Skin epidermis (tissue), 12 donors: Measurements from ENCODE around the gene MACO1.
A peak's percentile ranks its signal among the peaks of the same experiment; 100 is the strongest.

Experiments used
- H3K27ac ChIP-seq, 21 experiments: fragments of 200-600 bp; sonication (generic) in 11 of 21; one replicate each; pipeline ENCODE4 v1.5.0; 2020; ENCODE audit warnings: mild to moderate bottlenecking in 3 of 21, inconsistent platforms in 2 of 21, moderate library complexity in 2 of 21
- H3K4me3 ChIP-seq, 7 experiments: fragments of 200-600 bp; sonication (generic) in 2 of 7; one replicate each; pipeline ENCODE4 v1.5.0; 2020; ENCODE audit warnings: inconsistent platforms in 2 of 7, mild to moderate bottlenecking in 2 of 7, moderate library complexity in 1 of 7

MACO1 gene

GRCh38 chr1:25478633-25479032, 47.9 kb downstream of the MACO1 start:
- no peak overlapping the region for H3K4me3 ChIP-seq

GRCh38 chr1:25481625-25482024, 50.9 kb downstream of the MACO1 start:
- Histone ChIP-seq H3K4me3 (no peak overlapping the region), H3K27ac (no peak overlapping the region)

More at GRCh38 chr1:25478633-25479032, 47.9 kb downstream of the MACO1 start:
- peak overlapping the region in 2 of 21 experiments; percentile 7 for H3K27ac ChIP-seq

GRCh38 chr1:25482211-25482610, 51.5 kb downstream of the MACO1 start:
- no peak overlapping the region for H3K27ac ChIP-seq
- no peak overlapping the region for H3K4me3 ChIP-seq

DNA sequence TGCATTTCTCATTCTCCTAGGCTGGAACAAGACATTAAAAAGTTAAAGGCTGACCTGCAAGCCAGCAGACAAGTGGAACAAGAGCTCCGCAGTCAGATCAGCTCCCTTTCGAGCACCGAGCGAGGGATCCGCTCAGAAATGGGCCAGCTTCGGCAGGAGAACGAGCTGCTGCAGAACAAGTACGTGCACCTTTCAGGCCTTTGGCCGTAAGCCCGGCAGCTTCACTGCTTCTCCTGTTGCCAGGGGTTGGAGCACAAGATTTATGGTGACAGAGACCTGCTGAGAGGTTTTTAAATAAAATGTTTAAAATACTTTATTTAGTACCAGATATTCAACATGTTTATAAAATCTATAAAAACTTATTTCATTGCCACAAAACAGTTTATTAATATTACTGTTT, 53.4 kb downstream of the MACO1 start:
- peak overlapping the region in 1 of 21 experiments; percentile 23 for H3K27ac ChIP-seq
- no peak overlapping the region for H3K4me3 ChIP-seq

- no peak overlapping the region for H3K4me3 ChIP-seq
- no peak overlapping the region for H3K27ac ChIP-seq
These were observed 53.8 kb downstream of the MACO1 start for GRCh38 chr1:25484533-25484932.

DNA sequence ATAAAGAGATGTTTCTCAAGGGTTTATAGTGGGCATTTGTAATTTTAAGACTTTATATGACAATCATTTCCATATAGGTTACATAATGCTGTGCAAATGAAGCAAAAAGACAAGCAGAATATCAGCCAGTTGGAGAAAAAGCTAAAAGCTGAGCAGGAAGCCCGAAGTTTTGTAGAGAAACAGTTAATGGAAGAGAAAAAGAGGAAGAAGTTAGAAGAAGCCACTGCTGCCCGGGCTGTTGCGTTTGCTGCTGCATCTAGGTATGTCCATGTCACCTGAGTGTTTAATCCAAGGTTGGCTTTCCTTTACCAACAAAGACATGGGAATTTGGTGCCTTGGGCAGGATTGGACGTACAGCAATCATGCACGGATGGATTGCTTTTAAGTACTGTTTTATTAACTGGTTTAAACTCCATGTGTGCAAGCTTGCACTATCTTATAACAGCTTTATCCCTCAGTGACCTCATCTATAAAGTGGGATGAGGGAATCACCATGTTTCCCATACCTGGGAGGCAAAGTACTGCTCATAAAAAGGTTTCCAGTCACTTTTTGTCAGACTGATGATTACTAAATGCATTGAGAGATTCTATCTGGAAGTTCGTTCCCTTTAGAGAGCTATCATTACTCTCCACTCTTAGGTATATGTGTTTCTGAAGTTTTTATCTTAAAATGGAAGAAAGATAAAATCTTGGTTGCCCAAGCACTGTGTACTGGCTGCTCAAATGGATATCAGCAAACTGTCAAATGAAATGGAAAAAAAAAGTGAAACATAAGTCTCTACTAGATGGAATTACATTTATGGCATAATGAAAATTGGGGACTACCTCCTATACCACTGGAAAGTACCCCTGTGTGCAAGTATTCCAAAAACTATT, 55.1 kb downstream of the MACO1 start:
- H3K4me3 ChIP-seq, result no peak overlapping the region
- H3K27ac ChIP-seq, result no peak overlapping the region

DNA sequence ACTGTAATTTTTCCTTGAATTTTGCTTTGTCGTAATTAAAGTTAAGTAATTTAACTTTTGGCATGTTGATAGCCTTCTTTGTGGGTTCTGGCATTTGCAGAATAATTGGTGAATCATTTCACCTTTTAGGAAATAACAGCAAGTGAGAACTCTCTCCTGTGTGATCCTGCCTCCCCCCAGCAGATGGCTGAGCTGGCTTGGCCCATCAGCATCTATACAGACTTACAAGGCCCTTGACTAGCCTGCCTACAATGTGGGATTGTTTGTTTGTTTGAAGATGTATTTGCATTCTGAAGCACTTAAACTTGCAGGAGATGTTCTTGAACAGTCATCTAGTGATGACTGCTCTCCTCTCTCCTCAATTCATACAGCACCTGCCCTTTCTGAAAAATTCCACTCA, 55.9 kb downstream of the MACO1 start:
- Histone ChIP-seq H3K4me3 (no peak overlapping the region), H3K27ac (no peak overlapping the region)

GRCh38 chr1:25487628-25488027, 56.9 kb downstream of the MACO1 start:
- Histone ChIP-seq H3K4me3 (no peak overlapping the region), H3K27ac (no peak overlapping the region)

DNA sequence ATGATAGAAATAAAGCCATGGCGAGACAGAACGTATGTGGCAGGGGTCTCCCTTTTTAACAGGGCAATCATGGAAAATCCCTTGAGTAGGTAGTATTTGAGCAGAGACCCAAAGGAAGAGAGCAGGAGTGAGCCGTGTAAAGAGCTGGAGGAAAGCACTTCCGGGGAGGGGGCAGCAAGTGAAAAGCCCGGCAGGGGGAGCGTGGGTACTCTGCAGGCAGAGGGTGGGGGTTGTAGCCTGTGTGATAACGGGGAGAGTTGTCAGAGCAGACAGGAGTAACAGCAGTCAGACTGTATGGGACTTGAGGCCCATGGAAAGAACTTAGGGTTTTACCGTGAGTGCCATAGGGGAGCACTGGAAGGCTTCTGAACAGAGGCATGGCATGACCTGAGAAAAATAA, 61.6 kb downstream of the MACO1 start:
- H3K27ac ChIP-seq, result peak overlapping the region in 1 of 21 experiments; percentile 6
- H3K4me3 ChIP-seq, result no peak overlapping the region

DNA sequence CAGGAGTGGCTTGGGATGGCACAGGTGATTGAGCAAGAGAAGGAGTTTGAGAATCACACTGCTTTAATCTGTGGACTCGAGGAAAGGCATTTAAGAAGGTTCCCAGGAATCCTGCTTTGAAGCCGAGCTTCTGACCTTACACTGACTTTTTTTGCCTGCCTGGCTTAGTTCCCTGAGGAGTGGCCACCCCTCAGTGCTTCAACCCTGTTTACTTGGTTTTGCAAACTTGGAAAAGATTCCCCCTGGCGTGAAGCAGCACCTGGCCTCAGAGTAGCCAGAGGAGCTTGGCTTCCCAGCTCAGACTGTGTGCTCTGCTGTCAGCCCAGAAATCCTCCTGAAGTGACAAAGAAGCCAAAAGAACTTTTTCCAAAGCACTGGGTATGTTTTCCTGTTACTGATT, 64.3 kb downstream of the MACO1 start:
- H3K27ac ChIP-seq, result no peak overlapping the region
- H3K4me3 ChIP-seq, result no peak overlapping the region

DNA sequence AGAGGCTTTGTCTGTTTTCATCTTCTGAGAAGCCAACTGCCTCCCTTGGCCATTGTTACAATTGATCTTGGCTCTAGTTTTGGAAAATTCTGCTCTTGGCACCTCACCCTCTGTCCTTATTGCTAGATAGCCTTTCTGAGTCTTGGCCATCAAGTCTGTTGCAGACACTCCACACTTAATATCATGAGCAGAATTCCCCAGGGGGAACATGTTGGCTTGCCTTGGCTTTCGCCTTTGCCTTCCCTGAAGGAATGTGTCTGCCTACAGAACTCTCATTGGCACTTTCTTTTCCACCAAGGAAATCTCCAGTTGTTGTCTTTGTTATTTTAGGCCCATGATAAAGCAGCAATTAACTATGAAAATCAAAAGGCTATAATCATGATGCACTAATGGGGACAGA, 70.0 kb downstream of the MACO1 start:
- Histone ChIP-seq H3K27ac (no peak overlapping the region), H3K4me3 (no peak overlapping the region)

GRCh38 chr1:25501235-25502058, 70.8 kb downstream of the MACO1 start:
- Histone ChIP-seq H3K27ac (no peak overlapping the region), H3K4me3 (no peak overlapping the region)

DNA sequence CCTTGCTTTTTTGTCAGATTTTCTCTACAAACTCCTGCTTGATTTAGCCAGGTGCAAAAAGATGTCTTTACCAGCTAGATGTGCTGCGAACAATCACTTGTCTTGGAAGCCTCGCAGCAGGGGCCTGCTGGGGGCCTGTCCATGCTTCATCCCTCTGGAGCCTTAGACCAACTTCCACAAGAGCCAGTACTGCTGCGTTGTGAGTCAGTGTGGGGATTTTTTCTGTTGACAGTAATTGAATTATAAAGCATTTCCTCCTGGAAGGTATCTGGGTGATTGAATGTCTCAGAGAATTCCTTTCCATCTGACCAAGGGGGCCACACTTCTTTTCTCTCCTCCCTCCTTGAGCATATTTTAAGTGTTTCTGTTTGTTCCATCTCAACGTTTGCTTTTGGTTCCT, 72.3 kb downstream of the MACO1 start:
- H3K4me3 ChIP-seq, result no peak overlapping the region
- no peak overlapping the region for H3K27ac ChIP-seq

DNA sequence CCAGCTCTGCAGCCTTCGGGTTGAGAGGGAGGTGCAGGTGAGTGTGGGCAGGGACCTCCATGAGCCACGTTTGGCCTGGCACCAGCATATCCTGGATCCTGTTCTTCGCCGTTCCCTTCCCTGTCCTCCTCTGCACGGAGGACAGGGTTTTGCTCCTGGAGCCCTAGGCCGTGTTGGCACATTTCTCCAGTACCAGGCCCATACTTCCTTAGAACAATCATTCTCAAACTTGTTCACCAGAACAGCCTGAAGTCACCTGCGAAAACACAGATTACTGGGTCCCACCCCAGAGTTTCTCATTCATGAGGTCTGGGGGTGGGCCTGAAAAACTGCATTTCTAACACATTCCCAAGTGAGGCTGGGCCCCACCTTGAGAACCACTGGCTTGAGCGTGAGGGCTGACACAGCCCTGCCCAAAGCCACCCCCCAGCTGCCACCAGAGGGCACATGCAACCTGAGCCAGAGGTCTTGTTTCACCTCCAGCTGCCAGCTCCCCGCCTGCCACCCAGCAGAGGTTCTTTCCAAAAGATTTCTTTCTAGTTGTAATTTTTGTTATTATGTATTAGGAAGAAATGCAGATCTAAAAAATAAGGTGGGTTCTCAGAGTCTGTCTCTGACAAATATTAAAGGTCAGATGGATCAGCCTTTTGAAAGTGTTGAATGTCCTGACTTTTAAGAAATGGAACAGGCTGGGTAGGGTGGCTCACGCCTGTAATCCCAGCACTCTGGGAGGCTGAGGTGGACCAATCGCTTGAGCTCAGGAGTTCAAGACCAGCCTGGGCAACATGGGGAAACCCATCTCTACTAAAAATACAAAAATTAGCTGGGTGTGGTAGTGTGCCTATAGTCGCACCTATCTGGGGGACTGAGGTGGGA, 73.1 kb downstream of the MACO1 start:
- no peak overlapping the region for H3K27ac ChIP-seq

GRCh38 chr1:25504706-25505595, 74.3 kb downstream of the MACO1 start:
- no peak overlapping the region for H3K27ac ChIP-seq

More for the DNA sequence above, 73.1 kb downstream of the MACO1 start:
- H3K4me3 ChIP-seq, result no peak overlapping the region

GRCh38 chr1:25505656-25506385, 75.1 kb downstream of the MACO1 start:
- Histone ChIP-seq H3K4me3 (no peak overlapping the region), H3K27ac (no peak overlapping the region)

More at GRCh38 chr1:25504706-25505595, 74.3 kb downstream of the MACO1 start:
- H3K4me3 ChIP-seq, result no peak overlapping the region

DNA sequence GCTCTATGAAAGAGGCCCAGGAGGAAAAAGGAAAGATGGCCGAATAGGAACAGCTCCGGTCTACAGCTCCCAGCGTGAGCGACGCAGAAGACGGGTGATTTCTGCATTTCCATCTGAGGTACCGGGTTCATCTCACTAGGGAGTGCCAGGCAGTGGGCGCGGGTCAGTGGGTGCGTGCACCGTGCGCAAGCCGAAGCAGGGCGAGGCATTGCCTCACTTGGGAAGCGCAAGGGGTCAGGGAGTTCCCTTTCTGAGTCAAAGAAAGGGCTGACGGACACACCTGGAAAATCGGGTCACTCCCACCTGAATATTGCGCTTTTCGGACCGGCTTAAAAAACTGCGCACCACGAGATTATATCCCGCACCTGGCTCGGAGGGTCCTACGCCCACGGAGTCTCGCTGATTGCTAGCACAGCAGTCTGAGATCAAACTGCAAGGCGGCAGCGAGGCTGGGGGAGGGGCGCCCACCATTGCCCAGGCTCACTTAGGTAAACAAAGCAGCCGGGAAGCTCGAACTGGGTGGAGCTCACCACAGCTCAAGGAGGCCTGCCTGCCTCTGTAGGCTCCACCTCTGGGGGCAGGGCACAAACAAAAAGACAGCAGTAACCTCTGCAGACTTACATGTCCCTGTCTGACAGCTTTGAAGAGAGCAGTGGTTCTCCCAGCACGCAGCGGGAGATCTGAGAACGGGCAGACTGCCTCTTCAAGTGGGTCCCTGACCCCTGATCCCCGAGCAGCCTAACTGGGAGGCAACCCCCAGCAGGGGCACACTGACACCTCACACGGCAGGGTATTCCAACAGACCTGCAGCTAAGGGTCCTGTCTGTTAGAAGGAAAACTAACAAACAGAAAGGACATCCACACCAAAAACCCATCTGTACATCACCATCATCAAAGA, 76.1 kb downstream of the MACO1 start:
- peak overlapping the region in 1 of 21 experiments; percentile 24 for H3K27ac ChIP-seq
- peak overlapping the region in 4 of 7 experiments; percentile 7 to 28 (median 16) for H3K4me3 ChIP-seq
